ENCODE measurements around the gene NXT1.

DNA sequence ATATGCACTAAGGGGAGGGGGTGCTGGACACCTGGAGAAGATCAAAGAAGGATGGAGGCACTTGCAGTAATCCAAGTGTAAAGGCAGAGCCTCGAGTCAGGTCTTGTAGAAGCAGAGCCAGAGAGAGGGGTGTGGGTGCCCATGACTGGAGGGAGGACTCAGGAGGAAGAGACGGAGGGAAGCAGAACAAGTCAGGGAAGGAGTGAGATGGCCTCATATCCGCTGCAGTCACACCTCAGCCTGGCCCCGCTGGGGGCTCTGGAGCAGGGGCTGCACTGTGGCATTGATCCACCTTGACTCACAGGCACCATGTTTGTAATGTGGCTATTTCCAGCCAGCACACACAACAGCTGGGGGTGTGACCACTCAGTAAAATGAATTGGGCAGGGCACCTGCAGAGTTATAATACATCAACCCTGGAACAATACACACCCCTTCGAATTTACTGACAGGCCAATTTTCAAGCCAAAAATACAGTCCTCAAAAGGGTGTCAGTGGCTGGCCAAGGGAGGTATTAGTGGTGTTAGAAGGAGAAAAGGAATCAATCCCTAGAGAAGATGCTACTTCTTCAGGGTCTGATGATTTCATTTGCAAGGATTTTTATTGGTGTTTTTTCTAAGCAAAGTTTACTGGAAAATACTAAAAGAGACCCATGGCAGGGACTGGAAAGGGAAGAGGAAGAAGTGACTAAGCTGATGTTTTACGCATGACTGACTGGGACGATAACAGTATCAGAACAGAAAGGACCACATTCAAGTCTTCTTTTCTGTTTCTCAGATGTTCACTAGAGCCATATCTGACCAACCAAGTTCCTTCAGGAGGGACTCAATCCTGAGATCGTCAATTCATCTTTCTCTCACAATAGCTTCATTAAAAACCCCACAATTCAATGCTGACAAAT lies 18.9 kb upstream of the NXT1 start:
- TF ChIP-seq POLR2AphosphoS5 (IDR thresholded peaks at IDR 0.05): no peak
- TF ChIP-seq, protein P1, sequence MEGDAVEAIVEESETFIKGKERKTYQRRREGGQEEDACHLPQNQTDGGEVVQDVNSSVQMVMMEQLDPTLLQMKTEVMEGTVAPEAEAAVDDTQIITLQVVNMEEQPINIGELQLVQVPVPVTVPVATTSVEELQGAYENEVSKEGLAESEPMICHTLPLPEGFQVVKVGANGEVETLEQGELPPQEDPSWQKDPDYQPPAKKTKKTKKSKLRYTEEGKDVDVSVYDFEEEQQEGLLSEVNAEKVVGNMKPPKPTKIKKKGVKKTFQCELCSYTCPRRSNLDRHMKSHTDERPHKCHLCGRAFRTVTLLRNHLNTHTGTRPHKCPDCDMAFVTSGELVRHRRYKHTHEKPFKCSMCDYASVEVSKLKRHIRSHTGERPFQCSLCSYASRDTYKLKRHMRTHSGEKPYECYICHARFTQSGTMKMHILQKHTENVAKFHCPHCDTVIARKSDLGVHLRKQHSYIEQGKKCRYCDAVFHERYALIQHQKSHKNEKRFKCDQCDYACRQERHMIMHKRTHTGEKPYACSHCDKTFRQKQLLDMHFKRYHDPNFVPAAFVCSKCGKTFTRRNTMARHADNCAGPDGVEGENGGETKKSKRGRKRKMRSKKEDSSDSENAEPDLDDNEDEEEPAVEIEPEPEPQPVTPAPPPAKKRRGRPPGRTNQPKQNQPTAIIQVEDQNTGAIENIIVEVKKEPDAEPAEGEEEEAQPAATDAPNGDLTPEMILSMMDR (IDR thresholded peaks at IDR 0.05): no peak
